HG03064 (cell line): ENCODE data around the gene NACC2.

Source experiments
- ATAC-seq: cut with Tn5 transposase; IDR thresholded peaks from one replicate; pipeline ENCODE4 v1.9.1; 2021; ENCODE audit warnings: low read depth; ENCODE audit not compliant: unreplicated experiment

NACC2 gene

GRCh38 chr9:135987838-135988404, 107.2 kb downstream of the NACC2 start:
- no peak for ATAC-seq

GRCh38 chr9:135986605-135987004, 108.5 kb downstream of the NACC2 start:
- ATAC-seq, result no peak

- no peak for ATAC-seq
Measured at GRCh38 chr9:135985889-135986288, 109.2 kb downstream of the NACC2 start.

- no peak for ATAC-seq
Measured at GRCh38 chr9:135985459-135985774, 109.7 kb downstream of the NACC2 start.

GRCh38 chr9:135984072-135984710, 110.9 kb downstream of the NACC2 start:
- no peak for ATAC-seq

- ATAC-seq, result no peak
Measured at GRCh38 chr9:135983208-135984071, 111.6 kb downstream of the NACC2 start.

GRCh38 chr9:135982499-135983207, 112.4 kb downstream of the NACC2 start:
- ATAC-seq, result no peak

- no peak for ATAC-seq
Measured at GRCh38 chr9:135980926-135981630, 114.0 kb downstream of the NACC2 start.

GRCh38 chr9:135979547-135980166, 115.4 kb downstream of the NACC2 start:
- ATAC-seq, result no peak

GRCh38 chr9:135978642-135979546, 116.2 kb downstream of the NACC2 start:
- no peak for ATAC-seq

GRCh38 chr9:135976944-135977343, 118.1 kb downstream of the NACC2 start:
- ATAC-seq, result no peak

- ATAC-seq, result no peak
Measured at GRCh38 chr9:135976531-135976930, 118.6 kb downstream of the NACC2 start.

- no peak for ATAC-seq
Measured at GRCh38 chr9:135975834-135976233, 119.3 kb downstream of the NACC2 start.

- ATAC-seq, result no peak
Measured at GRCh38 chr9:135974220-135974573, 120.9 kb downstream of the NACC2 start.

- ATAC-seq, result no peak
Measured at GRCh38 chr9:135973277-135974219, 121.5 kb downstream of the NACC2 start.

- no peak for ATAC-seq
Measured at GRCh38 chr9:135971892-135972291, 123.2 kb downstream of the NACC2 start.

GRCh38 chr9:135971111-135971766, 123.8 kb downstream of the NACC2 start:
- no peak for ATAC-seq
